CD4-positive, alpha-beta T cell treated with Interleukin-21 for 1 hour (primary cell): Measurements from ENCODE around the gene CARD11.
A peak's percentile ranks its signal among the peaks of the same experiment; 100 is the strongest.
"Not testable (repeated sequence)": the region's sequence is repeated elsewhere in the genome, so short reads cannot be mapped to it uniquely, and the experiment has no call there.

ENCODE experiments used
- DNase-seq: peaks from one replicate; pipeline ENCODE4 v3.0.0-alpha.2; 2020

CARD11 gene

GRCh38 chr7:2959103-2959680, 84.5 kb downstream of the CARD11 start:
- DNase-seq = no peak

GRCh38 chr7:2958416-2959102, 85.1 kb downstream of the CARD11 start:
- no peak for DNase-seq

GRCh38 chr7:2957369-2957727, 86.3 kb downstream of the CARD11 start:
- DNase-seq = not testable (repeated sequence)

GRCh38 chr7:2956526-2957368, 86.9 kb downstream of the CARD11 start:
- no peak for DNase-seq

GRCh38 chr7:2956076-2956475, 87.6 kb downstream of the CARD11 start:
- DNase-seq = no peak

GRCh38 chr7:2955269-2955668, 88.4 kb downstream of the CARD11 start:
- no peak for DNase-seq

GRCh38 chr7:2954433-2954853, 89.2 kb downstream of the CARD11 start:
- peak; percentile 35 for DNase-seq

GRCh38 chr7:2953588-2954407, 89.9 kb downstream of the CARD11 start:
- peak; percentile 18 for DNase-seq

GRCh38 chr7:2953099-2953498, 90.6 kb downstream of the CARD11 start:
- DNase-seq = no peak

GRCh38 chr7:2952316-2952715, 91.4 kb downstream of the CARD11 start:
- DNase-seq = no peak

GRCh38 chr7:2950578-2950977, 93.1 kb downstream of the CARD11 start:
- no peak for DNase-seq

GRCh38 chr7:2948749-2949148, 94.9 kb downstream of the CARD11 start:
- DNase-seq = no peak

- DNase-seq = no peak
Measured at GRCh38 chr7:2947058-2947780, 96.4 kb downstream of the CARD11 start.

GRCh38 chr7:2945171-2945570, 98.5 kb downstream of the CARD11 start:
- no peak for DNase-seq

- no peak for DNase-seq
Measured at GRCh38 chr7:2944739-2945138, 98.9 kb downstream of the CARD11 start.

GRCh38 chr7:2943851-2944601, 99.6 kb downstream of the CARD11 start:
- DNase-seq = no peak

- no peak for DNase-seq
Measured at GRCh38 chr7:2941216-2941859, 102.3 kb downstream of the CARD11 start.

GRCh38 chr7:2940466-2940865, 103.2 kb downstream of the CARD11 start:
- no peak for DNase-seq

GRCh38 chr7:2939193-2939885, 104.3 kb downstream of the CARD11 start:
- no peak for DNase-seq

GRCh38 chr7:2938514-2939192, 105.0 kb downstream of the CARD11 start:
- no peak for DNase-seq
